NOMO-1 (cell line): Measurements from ENCODE around the gene CCL5.
A peak's percentile ranks its signal among the peaks of the same experiment; 100 is the strongest.

Experiments
- DNase-seq, 2 experiments: peaks; one replicate each; lab custom pipeline; 2025; ENCODE audit not compliant: unreplicated experiment in 2 of 2; lab: John Stamatoyannopoulos, UW

CCL5 gene

DNA sequence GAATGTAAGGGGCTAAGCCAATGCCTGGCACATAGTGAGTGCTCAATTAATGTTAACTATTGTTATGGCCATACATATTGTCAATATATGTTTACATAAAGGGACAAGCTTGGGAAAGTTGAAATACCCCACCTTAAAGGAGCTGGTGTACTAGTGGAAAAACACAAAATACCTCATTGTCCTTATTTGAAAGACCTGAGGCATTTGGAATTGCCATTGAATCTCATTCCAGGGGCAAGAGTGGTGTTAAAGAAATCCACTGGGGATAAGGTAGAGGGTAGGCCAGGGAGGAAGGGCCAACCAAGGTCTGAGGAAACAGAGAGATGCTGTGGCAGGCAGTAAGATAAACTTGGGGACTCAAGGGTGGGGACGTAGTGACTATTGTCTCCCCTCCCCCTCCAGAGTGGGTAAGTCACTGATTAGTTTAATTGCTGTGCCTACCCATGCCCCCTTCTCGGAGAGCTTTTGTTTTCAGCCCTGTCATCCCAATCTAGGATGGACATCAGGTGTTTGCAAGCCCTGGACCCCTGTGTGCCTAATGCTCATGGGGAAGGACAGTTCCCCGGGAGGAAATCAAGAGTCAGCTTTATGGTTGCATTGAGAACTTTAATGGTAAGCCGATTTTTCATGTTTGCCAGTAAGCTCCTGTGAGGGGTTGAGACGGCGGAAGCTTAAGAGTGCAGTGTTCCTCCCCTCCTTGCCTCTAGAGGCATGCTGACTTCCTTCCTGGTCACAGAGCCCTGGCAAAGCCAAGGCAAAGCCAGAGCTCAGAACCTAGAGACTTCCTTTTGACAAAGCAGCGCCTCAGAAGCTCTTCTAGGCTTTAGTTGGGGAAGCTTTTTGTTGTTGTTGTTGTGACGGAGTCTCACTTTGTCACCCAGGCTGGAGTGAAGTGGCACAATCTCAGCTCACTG lies 9.0 kb downstream of the CCL5 start:
- no peak for DNase-seq

DNA sequence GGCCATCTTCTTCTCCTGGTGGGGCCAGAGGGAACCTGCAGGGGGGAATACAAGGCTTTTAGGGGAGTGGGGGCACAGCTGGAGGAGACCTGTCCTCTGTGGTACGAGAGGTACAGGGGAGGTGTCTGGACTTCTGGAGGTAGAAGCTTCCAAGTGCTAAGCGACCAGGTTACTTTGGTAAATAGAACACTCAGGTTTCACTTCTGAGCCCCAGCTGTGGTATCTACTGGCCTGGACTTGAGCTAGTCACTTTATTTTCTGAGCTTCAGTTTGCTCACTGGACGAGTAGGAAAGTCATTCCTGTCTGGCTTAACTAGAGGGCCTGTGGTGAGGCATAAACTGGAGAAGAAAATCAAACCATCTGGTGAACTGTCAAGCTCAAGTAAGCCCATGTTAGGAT lies 11.4 kb downstream of the CCL5 start, which contains the start of gene HEATR9:
HEATR9 (minus strand) TSS at position 155 of the 400 bp plus-strand sequence; CDS start at position 6, 149 bp downstream.
- no peak for DNase-seq

DNA sequence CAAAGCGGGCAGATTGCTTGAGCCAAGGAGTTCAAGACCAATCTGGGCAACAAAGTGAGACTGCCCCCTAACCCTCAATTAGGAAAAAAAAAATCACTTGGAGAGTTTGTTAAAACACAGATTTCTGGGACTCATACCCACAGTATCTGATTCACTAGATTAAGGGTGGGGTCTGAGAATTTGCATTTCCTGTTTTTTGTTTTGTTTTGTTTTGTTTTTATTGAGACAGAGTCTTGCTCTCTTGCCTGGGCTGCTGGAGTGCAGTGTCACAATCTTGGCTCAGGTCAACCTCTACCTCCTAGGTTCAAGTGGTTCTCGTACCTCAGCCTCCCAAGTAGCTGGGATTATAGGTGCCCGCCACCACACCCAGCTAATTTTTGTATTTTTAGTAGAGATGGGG lies 12.6 kb downstream of the CCL5 start:
- no peak for DNase-seq

GRCh38 chr17:35866341-35866950 lies 13.7 kb downstream of the CCL5 start:
- DNase-seq = peak in 1 of 2 experiments; percentile 31

- DNase-seq = no peak
These were observed 14.5 kb downstream of the CCL5 start for GRCh38 chr17:35865412-35866340.

- no peak for DNase-seq
These were observed 15.3 kb downstream of the CCL5 start for GRCh38 chr17:35864853-35865252.

DNA sequence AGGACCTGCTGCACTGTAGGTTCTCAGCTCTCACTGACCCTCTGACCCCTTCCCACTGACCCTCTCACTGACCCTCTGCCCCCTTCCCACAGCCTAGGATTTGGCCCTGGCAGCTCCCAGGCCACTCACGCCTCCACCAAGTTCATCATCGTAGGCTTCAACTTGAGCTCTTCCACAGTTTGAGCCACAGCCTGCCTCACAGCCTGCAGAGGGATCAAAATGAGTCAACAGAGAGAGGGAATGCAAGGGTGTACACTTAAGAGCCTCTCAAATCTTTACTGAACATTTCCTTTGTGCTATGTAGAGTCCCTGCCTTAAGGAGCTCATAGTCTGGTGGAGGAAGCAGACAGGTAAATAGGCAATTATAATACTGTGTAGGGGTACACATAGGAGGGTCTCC lies 23.6 kb downstream of the CCL5 start:
- DNase-seq = no peak

DNA sequence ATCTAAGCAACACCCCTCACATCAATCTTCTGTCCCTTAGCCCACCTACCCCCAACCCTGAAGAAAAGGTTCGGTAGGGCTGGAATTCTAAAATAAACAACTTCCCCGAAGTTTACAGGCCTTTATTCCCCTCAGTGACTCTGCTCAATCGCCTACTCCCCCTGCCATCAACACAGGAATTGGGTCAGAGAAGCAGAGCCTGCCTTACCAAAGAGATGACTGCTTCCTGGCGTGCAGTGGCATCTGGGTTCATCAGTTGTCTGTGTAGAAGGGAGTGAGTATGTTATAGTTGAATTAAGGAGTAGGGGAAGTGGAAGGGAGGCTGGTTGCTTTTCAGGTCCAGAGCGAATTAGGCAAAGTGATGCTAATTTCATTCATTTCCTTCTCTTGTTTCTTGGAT lies 24.2 kb downstream of the CCL5 start:
- DNase-seq = no peak

GRCh38 chr17:35849469-35850348 lies 30.5 kb downstream of the CCL5 start:
- peak; percentile 9 to 54 for DNase-seq

- no peak for DNase-seq
These were observed 32.4 kb downstream of the CCL5 start for GRCh38 chr17:35847633-35848373.

DNA sequence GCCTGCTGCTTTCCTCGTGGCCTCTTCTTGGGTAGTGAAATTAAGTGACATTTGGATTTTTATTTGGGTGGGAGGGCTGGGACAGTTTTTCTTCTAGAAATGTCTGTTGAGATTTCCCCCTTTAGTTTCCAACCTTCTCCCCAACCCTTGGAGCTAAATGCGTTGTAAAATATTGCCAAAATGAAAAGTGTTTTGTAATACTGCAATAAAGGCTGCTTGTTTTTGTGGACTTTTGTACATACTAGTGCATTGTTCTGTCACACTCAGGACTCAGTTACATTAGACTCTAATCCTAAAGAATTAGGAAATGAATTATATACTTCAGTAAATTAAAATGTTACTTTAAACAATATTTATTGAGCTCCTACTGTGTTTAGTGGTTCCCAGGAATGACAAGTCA lies 33.2 kb downstream of the CCL5 start:
- DNase-seq = no peak

DNA sequence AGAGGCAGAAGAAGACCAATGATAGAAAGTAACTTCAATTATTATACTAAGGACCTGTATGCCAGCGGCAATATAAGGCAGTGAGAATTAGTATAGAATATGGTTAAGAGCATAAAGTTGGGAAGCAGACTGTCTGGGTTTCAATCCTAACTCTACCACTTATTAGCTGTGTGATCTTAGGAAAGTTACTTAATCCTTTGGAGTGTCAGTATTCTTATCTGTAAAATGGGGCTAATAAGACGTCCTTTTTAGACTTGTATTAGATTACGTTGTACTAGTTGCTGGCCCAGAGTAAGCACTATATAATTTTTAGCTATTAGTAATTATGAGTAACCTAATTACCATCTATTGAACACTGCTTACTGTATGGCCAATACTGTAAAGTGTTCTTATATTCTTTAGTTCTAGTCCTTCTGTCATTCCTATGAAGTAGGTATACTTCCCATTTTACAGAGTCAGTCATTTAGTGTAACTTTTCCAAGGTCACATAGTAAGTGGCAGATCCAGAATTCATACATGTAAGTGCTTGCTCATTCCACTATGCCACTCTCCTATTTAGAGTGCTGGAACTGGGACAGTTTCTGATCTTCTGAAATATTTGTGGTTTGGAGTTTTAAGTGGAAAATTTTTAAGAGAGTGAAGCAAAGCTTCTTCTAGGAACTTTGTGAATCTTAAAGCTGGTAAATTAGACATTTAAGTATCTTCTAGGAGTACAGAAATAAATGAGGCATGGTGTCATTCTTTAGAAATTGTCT lies 33.9 kb downstream of the CCL5 start:
- no peak for DNase-seq

- no peak for DNase-seq
These were observed 35.6 kb downstream of the CCL5 start for GRCh38 chr17:35844547-35844946.

DNA sequence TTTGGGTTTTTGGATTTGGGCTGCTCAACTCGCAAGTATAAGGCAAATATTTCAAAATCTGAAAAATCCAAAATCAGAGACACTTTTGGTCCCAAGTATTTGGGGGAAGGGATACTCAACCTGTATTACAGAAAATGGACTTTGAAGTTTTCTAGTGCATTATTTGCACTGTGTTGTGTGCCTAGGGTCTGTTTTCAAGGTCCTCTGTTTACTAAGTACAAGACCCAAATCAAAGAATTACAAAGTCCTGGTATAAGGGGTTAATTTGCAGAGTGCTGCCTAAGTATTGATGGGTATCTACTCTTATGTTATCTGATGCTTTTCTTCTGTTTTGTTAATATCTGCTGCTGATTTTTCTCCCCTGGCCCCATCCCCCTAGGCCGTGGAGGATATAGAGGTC lies 36.5 kb downstream of the CCL5 start:
- no peak for DNase-seq

DNA sequence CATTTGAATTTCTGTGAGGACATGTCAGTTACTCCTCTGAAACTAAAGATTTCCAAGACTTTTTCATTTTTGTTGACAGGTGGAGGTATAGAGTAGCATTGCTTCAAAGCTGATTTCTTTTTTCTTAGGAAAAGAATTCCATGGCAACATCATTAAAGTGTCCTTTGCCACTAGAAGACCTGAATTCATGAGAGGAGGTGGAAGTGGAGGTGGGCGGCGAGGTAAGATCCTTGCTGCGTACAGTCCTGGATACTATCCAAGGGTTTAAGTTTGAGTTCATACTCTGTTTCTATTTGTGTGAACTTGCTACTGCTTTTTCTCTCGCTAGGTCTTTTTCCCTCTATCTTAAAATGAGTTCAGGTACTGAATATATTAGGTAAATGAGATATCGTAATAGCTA lies 37.9 kb downstream of the CCL5 start:
- DNase-seq = no peak

- no peak for DNase-seq
These were observed 38.7 kb downstream of the CCL5 start for GRCh38 chr17:35841505-35841904.

GRCh38 chr17:35841101-35841500 lies 39.1 kb downstream of the CCL5 start:
- no peak for DNase-seq

DNA sequence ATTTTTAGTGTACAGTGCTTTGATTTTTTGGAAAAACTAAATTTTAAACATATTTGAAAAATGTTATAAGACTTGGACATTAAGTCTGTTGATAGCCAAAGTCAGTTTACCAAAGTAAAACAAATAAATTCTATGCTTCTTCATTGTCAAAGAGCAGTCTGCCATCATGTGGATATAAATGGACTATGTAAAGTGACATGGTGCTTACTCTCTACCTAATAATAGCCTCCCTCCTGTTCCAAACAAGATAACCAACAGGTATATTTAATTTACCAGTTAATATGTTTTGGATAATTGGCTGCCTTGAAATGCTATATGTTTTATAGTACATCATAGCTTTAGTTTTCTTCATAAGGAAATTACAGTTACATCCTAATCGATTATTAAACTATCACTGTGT lies 55.0 kb downstream of the CCL5 start:
- DNase-seq = no peak
